Type B pancreatic cell (in vitro differentiated cells): ENCODE data around the gene FGF11. TPM values are rescaled to one million over a fixed set of nuclear protein-coding genes. Genes with fewer than 3 reads are reported as not detected.

Experiments used
- DNase-seq: peaks from one replicate; pipeline ENCODE4 v3.0.0; 2021; ENCODE audit warnings: mixed read lengths; ENCODE audit not compliant: unreplicated experiment; ENCODE audit errors: extremely low spot score
- H3K27ac Mint-ChIP-seq: 2 replicates; pipeline ENCODE4 v1.8.0; 2021; ENCODE audit warnings: mild to moderate bottlenecking, mixed read lengths
- H3K27me3 Mint-ChIP-seq: 2 replicates; pipeline ENCODE4 v1.8.0; 2021; ENCODE audit warnings: mixed read lengths
- H3K36me3 Mint-ChIP-seq: 2 replicates; pipeline ENCODE4 v1.8.0; 2021; ENCODE audit warnings: mixed read lengths
- H3K4me1 Mint-ChIP-seq: one replicate; pipeline ENCODE4 v1.8.0; 2021; ENCODE audit warnings: mixed read lengths; ENCODE audit not compliant: unreplicated experiment
- H3K4me3 Mint-ChIP-seq: 2 replicates; pipeline ENCODE4 v1.8.0; 2021; ENCODE audit warnings: mild to moderate bottlenecking, mixed read lengths
- H3K9me3 Mint-ChIP-seq: 2 replicates; pipeline ENCODE4 v1.8.0; 2021; ENCODE audit warnings: mixed read lengths
- total RNA-seq: library from RNA; stranded (reverse); gene quantifications from 2 replicates; pipeline ENCODE4 v1.2.1, GENCODE V29; 2021; ENCODE audit warnings: low replicate concordance
- TF ChIP-seq, protein P1 (sequence below): fragments of 200-600 bp; sonication (generic); conservative IDR thresholded peaks from 2 replicates; pipeline ENCODE4 v1.5.0; 2021; ENCODE audit warnings: antibody characterized with exemption, mild to moderate bottlenecking

The FGF11 gene
- total RNA-seq, 1 donor from 2014 or later, result 21.8 TPM

GRCh38 chr17:7423679-7424078 lies 15.6 kb upstream of the FGF11 start:
- DNase-seq, result no peak
- Mint-ChIP-seq H3K36me3 (no peaks in the 10 kb centered on the region), H3K27me3 (no peaks in the 10 kb centered on the region), H3K4me1 (peaks cover 12% of the 10 kb centered on the region), H3K4me3 (no peak overlapping the region), H3K27ac (no peak overlapping the region), H3K9me3 (no peaks in the 10 kb centered on the region)
- TF ChIP-seq, protein P1, sequence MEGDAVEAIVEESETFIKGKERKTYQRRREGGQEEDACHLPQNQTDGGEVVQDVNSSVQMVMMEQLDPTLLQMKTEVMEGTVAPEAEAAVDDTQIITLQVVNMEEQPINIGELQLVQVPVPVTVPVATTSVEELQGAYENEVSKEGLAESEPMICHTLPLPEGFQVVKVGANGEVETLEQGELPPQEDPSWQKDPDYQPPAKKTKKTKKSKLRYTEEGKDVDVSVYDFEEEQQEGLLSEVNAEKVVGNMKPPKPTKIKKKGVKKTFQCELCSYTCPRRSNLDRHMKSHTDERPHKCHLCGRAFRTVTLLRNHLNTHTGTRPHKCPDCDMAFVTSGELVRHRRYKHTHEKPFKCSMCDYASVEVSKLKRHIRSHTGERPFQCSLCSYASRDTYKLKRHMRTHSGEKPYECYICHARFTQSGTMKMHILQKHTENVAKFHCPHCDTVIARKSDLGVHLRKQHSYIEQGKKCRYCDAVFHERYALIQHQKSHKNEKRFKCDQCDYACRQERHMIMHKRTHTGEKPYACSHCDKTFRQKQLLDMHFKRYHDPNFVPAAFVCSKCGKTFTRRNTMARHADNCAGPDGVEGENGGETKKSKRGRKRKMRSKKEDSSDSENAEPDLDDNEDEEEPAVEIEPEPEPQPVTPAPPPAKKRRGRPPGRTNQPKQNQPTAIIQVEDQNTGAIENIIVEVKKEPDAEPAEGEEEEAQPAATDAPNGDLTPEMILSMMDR, result no peak

DNA sequence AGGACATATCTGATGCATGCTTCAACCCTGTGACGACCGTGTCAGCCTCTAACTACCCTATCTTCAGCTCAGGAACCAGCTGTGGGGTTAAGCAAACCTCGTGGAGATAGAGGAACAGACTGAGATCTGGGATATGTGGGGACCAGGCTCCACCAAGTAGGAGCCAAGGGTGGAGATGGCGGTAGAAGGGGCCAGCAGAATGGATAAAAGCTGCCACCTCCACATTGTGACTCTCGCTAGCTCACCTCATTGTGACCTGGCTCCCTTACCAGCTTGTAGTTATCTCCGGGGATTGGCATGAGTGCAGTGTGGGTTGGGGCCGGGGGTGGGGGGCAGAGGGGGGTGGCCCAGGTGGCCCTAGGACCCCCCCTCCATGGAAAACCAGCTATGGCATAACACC lies 14.0 kb upstream of the FGF11 start, which contains the start of gene SPEM2:
SPEM2 (plus strand) TSS at position 301 of the 400 bp plus-strand sequence; CDS start at position 374, 73 bp downstream.
- DNase-seq, result no peak
- no peaks in the 10 kb centered on the region for H3K36me3 Mint-ChIP-seq
- no peaks in the 10 kb centered on the region for H3K4me1 Mint-ChIP-seq
- H3K27ac Mint-ChIP-seq, result no peak within 1 kb of the TSS
- H3K9me3 Mint-ChIP-seq, result no peaks in the 10 kb centered on the region
- H3K27me3 Mint-ChIP-seq, result no peaks in the 10 kb centered on the region
- TF ChIP-seq, protein P1, result no peak
- H3K4me3 Mint-ChIP-seq, result no peak within 1 kb of the TSS

DNA sequence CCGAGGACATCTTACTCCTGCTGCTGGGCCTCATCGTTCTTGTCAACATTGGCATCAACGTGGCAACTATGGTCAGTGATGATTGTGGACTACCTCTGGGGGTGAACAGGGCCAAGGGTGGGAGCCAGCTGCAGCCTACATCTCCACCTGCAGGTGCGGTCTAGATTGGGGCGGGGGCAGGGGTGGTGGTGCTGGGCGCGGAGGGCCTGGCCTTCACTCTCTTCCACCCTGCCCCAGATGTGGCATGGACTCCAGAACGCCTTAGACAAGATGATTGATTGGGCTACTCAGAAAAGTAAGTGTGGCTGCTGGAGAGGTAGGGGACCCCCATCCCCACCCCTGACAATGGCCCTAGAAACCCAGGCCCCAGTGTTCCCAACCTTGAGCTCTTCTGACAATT lies 13.6 kb upstream of the FGF11 start:
- no peak overlapping the region for H3K27ac Mint-ChIP-seq
- H3K27me3 Mint-ChIP-seq, result no peaks in the 10 kb centered on the region
- H3K9me3 Mint-ChIP-seq, result no peaks in the 10 kb centered on the region
- DNase-seq, result no peak
- no peaks in the 10 kb centered on the region for H3K36me3 Mint-ChIP-seq
- TF ChIP-seq, protein P1, result no peak
- H3K4me1 Mint-ChIP-seq, result no peaks in the 10 kb centered on the region
- H3K4me3 Mint-ChIP-seq, result no peak overlapping the region

DNA sequence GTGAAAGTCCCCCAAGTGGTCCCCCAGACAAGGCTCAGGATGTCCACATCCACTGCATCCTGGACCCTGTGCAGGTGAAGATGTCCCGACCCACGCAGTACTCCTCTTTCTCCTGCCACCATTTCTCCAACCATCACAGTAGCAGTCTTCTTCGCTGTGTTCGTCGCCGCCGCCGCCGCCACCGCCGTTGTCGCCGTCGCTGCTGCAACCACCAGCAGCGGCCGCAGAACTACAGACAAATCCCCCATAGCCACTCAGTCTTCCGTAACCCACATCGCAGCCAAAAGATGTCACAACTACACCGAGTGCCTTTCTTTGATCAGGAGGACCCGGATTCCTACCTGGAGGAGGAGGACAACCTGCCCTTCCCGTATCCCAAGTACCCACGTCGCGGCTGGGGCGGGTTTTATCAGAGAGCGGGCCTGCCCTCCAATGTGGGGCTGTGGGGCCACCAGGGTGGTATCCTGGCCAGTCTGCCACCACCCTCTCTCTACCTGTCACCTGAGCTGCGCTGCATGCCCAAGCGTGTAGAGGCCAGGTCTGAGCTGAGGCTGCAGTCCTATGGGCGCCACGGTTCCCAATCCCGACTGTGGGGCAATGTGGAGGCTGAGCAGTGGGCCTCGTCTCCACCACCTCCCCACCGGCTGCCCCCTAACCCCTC lies 13.0 kb upstream of the FGF11 start:
- H3K9me3 Mint-ChIP-seq, result no peaks in the 10 kb centered on the region
- H3K36me3 Mint-ChIP-seq, result no peaks in the 10 kb centered on the region
- DNase-seq, result no peak
- H3K27ac Mint-ChIP-seq, result no peak overlapping the region
- H3K4me3 Mint-ChIP-seq, result no peak overlapping the region
- no peaks in the 10 kb centered on the region for H3K4me1 Mint-ChIP-seq
- no peaks in the 10 kb centered on the region for H3K27me3 Mint-ChIP-seq
- TF ChIP-seq, protein P1, result no peak

GRCh38 chr17:7426896-7427489 lies 12.3 kb upstream of the FGF11 start:
- Mint-ChIP-seq H3K36me3 (no peaks in the 10 kb centered on the region), H3K4me1 (no peaks in the 10 kb centered on the region), H3K9me3 (no peaks in the 10 kb centered on the region), H3K4me3 (no peak overlapping the region), H3K27me3 (no peaks in the 10 kb centered on the region), H3K27ac (no peak overlapping the region)
- no peak for DNase-seq
- TF ChIP-seq, protein P1, result no peak
